KOPT-K1 (cell line): ENCODE results near the gene PDE7B.

Source experiments
- H3K27ac ChIP-seq: fragments of 200-600 bp; sonication (generic); 2 replicates; pipeline ENCODE4 v1.5.1; 2016; ENCODE audit warnings: antibody characterized with exemption, mild to moderate bottlenecking, low read depth, low read length; ENCODE audit not compliant: poor library complexity, severe bottlenecking
- H3K36me3 ChIP-seq: fragments of 200-600 bp; sonication (generic); 2 replicates; pipeline ENCODE4 v1.5.1; 2017; ENCODE audit warnings: antibody characterized with exemption, mild to moderate bottlenecking, low read length, moderate library complexity; ENCODE audit not compliant: insufficient read depth
- H3K9me3 ChIP-seq: fragments of 200-600 bp; sonication (generic); 2 replicates; pipeline ENCODE4 v1.5.1; 2017; ENCODE audit warnings: antibody characterized with exemption, low read length, mild to moderate bottlenecking; ENCODE audit not compliant: insufficient read depth, poor library complexity, severe bottlenecking

Gene PDE7B

DNA sequence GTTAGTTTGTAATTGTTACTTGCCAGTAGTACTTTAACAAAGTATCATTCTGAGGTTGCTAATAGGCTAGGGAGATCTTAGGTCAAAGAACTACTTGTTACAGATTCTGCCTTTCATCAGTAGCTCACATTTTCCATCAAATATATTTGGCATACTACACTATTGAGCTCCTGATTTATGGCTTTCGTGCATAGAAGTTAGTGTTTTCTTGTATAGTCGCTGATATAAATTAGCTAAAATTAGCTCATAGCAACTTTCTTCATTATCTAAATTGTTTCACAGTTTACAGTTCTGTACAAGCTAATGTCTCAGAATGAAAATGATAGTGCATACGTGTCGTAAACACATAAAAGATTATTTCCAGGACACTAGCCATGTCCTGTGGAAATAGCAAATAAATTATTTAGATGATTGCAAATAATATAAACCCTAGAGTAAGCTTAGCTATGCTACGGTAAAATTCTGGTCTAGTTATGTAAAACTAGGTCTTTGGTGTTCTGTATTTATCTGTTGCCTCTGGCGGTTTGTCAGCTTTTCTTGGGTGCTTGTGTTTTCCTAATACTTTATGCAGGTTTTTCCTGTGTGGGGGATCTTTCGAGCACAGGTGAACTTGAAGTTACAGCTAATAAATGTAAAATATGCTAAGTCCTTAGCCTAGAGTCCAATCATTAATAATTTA lies 15.1 kb downstream of the PDE7B start:
- H3K9me3 ChIP-seq: no peaks in the 10 kb centered on the region
- H3K36me3 ChIP-seq: no peaks in the 10 kb centered on the region
- no peak overlapping the region for H3K27ac ChIP-seq

DNA sequence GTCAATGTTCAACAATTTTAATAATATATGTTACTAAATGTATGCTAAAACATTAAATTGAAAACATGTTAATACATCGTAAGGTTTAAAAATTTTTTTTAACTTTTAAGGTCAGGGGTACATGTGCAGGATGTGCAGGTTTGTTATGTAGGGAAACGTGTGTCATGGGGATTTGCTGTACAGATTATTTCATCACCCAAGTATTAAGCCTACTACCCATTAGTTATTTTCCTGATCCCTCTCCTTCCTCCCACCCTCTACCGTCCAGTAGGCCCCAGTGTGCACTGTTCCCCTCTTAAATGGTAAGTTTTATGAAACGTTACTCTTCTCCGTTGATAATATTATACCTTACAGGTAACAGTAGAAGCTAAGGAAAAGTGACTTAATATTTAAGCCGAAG lies 15.8 kb downstream of the PDE7B start:
- Histone ChIP-seq H3K27ac (no peak overlapping the region), H3K36me3 (no peaks in the 10 kb centered on the region), H3K9me3 (no peaks in the 10 kb centered on the region)

DNA sequence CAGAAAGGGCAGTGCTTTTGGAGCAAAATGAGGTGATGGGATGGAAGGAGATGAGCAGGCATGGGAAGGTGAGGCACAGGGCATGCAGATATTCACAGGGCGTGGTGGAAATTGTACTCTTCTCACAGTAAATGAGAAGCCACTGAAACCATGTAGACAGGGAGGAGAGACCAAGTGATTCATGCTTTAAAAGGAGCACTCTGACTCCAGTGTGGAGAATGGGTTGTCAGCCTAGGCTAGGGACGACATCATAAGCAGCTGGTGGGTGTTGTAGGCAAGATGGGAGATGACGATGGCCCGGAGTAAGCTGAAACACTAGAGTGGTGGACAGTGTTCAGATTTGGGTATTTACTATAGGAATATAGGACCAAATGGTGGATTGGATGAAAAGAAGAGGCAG lies 18.4 kb downstream of the PDE7B start:
- H3K36me3 ChIP-seq: no peaks in the 10 kb centered on the region
- H3K27ac ChIP-seq: no peak overlapping the region
- no peaks in the 10 kb centered on the region for H3K9me3 ChIP-seq

DNA sequence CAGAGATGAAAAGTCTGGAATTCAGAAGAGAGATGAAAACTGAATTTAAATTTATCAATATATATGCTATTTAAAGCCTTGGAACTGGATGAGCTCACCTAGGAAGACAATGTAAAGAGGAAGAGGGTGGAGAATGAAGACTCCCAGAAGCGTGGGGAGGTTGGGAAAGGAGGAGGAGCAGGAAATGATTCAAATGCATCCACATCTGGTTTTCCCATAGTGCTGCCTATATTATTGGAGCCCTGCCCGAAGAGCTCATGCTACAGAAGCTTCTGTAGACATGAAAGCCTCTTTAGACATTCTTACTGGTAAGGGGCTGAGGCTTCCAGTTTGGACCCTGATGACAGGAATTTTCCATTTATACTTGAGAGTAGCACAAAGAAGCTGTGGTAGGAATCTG lies 19.2 kb downstream of the PDE7B start:
- H3K36me3 ChIP-seq: no peaks in the 10 kb centered on the region
- H3K9me3 ChIP-seq: no peaks in the 10 kb centered on the region
- H3K27ac ChIP-seq: no peak overlapping the region

DNA sequence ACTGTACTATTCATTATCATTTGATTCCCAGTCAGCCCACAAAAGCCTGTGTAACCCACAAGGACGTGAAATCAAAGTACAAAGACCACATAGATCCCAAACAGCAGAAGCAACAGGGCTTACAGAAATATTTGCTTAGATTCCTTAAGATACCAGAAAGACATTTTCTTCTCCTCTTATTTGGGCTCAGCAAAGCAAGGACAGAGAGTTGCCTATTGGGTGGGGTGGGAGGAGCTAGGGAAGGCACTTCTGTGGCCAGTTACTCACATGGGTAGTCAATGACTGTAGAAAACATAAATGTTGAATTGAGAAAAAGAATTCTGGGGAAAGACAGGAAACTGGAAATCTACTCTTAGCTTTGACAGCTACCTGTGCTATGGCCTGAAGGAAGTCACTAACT lies 19.8 kb downstream of the PDE7B start:
- no peaks in the 10 kb centered on the region for H3K36me3 ChIP-seq
- no peak overlapping the region for H3K27ac ChIP-seq
- H3K9me3 ChIP-seq: no peaks in the 10 kb centered on the region

DNA sequence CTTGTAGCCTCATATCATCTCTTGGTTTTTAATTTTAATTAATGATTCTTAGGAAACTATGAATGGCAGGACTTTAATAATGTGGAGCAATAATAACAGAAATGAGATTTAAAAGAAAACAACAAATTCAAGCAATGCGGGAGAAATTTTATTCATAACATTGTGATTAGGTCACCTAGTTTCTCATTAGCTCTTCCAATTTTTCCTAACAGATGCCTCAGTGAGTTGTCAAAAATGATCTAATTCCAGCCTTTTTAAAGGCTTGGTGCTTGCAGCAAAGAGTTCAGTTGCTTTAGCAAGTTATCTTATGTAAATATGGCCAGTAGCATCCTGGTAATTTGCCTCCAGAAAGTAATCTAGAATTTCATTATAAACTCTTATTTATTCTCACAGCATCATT lies 20.4 kb downstream of the PDE7B start:
- Histone ChIP-seq H3K36me3 (no peaks in the 10 kb centered on the region), H3K9me3 (no peaks in the 10 kb centered on the region), H3K27ac (no peak overlapping the region)

DNA sequence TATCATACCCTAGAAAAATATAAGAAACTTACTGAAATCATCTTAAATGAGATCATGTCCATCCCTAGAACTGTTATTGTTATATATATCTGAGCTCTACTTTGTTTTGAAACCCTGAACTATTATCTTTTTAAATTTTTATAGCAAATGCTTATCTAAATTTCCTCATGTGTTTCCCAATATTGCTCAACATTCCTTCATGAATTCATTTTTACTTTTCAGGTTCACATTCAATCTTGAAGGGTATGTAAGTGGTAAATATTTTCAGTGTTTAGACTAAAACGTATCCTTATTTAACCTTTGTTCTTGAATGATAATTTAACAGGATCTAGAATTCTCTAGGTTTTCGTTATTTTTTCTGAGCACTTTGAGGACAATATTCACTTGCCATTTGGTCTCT lies 23.9 kb downstream of the PDE7B start:
- H3K36me3 ChIP-seq: no peaks in the 10 kb centered on the region
- no peak overlapping the region for H3K27ac ChIP-seq
- H3K9me3 ChIP-seq: no peaks in the 10 kb centered on the region

DNA sequence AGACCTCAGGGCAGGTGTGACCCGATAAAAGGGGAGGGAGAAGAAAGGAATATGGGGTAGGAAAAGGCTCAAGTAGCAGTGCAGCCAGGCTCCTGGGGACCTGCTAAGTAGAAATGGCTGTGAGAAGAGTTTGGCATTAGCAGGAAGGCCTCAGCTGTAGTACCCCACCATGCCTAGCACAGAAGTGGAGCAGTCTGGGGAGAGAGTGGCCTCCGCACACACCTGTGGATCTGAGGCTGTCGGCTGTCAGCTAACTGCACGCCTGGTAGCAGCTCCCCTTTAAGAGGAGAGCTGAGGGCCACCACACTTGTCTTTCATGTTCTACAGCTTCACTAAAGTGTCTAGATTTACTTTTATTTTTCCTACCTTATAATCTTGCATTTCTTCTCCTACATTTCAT lies 24.6 kb downstream of the PDE7B start:
- no peaks in the 10 kb centered on the region for H3K9me3 ChIP-seq
- H3K27ac ChIP-seq: no peak overlapping the region

DNA sequence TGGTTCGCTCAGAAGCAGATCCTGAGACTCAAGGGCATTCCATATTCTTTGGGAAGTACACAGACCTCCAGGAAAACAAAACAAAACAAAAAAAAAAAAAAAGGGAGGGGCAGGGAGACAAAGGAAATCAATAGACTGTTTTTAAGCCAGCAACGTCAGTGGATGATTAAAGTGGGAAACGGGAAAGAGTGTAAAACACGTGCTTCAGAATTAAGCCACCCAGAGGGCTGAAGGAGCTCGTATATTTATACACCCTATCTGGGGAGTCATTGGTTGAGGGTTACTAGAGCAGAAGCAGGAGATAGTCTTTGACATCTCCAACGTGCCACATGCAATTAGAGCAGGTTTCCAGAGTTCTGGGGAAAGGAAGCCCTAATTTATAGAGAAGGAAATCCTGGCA lies 26.2 kb downstream of the PDE7B start:
- H3K27ac ChIP-seq: no peak overlapping the region
- H3K9me3 ChIP-seq: no peaks in the 10 kb centered on the region

More for the DNA sequence above, 24.6 kb downstream of the PDE7B start:
- no peaks in the 10 kb centered on the region for H3K36me3 ChIP-seq

DNA sequence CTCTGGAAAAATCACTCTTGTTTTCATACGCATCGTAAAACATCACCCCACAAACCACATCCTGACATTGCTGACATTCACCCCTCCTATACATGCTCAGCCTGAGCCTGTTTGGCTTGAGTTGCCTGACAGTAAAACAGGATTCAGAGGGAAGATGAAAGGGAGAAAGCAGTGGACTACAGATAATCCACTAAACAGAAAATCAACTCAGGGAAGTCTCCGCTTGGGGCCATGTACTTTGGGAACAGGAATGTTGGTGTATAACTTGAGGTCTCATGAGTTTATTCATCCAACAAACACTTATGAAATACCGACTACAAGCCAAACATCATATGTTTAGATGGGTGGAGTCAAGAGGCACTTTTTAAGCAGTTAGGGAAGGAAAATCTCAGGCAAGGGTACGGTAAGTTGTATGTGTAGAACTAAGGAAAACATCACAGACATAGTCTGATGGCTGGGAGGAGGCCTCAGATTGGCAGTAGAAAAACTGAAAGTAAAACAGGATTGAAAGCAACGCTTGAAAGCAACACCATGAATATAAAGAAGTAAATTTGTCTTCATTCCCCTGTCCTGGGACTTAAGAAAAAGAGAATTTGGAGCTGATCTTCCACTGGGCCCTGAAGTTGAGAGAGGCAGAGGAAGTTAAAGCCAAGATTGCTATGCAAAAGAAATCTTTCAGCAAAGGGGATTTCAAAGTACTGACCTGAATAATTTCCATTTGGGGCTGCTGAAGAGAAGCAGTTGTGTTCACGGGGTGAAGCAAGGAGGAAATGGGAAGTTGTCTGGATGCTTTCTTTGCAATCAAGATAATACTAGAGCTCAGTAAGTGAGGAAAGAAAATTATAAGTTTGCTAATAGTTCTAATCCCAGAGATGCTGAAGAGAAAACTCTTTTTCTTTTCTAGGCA lies 28.8 kb downstream of the PDE7B start:
- Histone ChIP-seq H3K9me3 (no peaks in the 10 kb centered on the region), H3K36me3 (no peaks in the 10 kb centered on the region), H3K27ac (peak overlapping the region; percentile 59)

More for the DNA sequence above, 26.2 kb downstream of the PDE7B start:
- H3K36me3 ChIP-seq: no peaks in the 10 kb centered on the region

DNA sequence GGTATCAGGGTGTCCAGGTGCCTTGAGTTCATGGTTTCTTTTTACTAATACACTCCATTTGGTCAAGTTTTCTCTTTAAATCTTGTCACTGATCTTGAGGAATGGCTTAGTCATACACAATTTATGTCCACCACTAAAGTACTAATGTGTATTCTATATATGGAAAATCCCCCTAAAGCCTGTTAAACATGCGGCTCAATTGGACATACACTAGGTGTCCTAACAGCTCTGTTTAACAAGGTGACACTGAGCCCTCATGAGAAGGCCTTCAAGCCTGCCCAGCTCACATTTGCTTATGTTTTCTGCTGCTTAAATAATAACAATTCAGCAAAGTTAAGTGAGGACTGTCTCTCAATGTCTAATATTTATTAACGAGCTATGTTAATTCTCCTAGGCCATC lies 31.5 kb downstream of the PDE7B start:
- no peaks in the 10 kb centered on the region for H3K9me3 ChIP-seq
- H3K36me3 ChIP-seq: no peaks in the 10 kb centered on the region
- H3K27ac ChIP-seq: no peak overlapping the region

DNA sequence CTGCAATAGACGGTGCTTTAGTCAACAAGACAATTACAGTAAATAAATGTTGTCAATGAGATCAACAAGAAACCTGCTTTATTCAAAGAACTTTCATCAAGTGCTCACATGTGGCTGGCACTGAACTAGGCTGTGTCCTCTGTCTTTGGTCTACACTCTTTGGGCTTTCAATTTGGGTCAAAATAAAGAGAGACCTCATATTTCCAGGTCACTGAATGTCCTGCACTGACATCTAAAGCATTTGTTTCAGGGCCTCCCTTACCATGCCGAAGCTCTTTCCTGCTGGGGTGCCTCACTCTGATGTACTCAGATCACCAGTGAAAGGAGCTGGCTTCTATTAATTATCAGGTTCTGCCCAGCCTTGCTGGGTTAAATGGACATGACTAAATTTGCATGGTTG lies 32.0 kb downstream of the PDE7B start:
- no peaks in the 10 kb centered on the region for H3K9me3 ChIP-seq
- no peaks in the 10 kb centered on the region for H3K36me3 ChIP-seq
- H3K27ac ChIP-seq: no peak overlapping the region

DNA sequence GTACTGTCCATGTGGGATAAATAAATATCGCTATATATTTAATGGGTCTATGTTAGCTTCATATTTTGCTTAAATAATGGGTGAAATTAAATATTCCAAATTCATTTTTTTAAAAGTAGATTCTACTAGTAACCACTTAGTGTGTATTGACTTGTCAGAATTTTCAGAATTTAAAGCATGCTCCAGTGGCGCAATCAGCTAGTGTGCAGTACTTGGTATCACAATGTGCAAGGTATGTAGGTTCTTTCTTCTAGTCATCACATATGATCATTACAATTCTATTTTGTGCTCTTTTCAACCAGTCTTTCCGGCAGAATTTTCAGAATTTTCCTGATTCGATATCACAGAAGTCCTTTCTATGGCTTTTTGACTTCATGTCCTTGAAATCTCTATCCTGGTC lies 32.6 kb downstream of the PDE7B start:
- H3K27ac ChIP-seq: no peak overlapping the region
- H3K36me3 ChIP-seq: no peaks in the 10 kb centered on the region
- no peaks in the 10 kb centered on the region for H3K9me3 ChIP-seq

DNA sequence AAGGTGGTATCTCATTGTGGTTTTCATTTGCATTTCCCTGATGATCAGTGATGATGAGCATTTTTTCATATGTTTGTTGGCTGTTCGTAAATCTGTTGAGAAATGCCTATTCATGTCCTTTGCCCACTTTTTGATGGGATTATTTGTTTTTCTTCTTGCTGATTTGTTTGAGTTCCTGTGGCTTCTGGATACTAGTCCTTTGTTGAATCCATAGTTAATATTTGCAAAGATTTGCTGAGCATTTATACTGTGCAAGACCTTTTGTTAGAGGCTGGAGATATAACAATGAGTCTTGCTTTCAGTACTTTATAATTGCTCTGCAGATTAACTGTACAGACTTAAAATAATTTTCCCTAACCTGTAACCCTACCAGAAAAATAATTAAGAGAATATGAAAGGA lies 35.6 kb downstream of the PDE7B start:
- Histone ChIP-seq H3K27ac (no peak overlapping the region), H3K9me3 (no peaks in the 10 kb centered on the region), H3K36me3 (no peaks in the 10 kb centered on the region)

DNA sequence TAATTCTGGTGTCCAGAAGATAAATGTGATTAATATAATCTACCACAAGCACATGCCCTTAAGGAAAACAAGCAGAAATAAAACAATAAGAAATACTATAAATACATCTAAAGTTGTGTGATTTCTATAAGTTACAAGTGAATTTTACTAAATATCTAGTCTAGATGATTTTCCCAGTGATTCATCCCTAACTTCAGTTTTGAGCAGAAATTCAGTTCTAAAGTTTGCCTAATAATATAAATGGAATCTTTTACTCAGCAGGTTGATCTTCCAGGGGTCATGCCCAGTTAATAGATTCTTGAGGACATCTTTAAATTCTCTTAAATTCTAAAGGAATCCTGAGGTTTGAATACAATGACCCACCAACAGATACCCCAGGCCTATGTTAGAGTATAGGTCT lies 37.3 kb downstream of the PDE7B start:
- Histone ChIP-seq H3K27ac (no peak overlapping the region), H3K36me3 (no peaks in the 10 kb centered on the region), H3K9me3 (no peaks in the 10 kb centered on the region)

DNA sequence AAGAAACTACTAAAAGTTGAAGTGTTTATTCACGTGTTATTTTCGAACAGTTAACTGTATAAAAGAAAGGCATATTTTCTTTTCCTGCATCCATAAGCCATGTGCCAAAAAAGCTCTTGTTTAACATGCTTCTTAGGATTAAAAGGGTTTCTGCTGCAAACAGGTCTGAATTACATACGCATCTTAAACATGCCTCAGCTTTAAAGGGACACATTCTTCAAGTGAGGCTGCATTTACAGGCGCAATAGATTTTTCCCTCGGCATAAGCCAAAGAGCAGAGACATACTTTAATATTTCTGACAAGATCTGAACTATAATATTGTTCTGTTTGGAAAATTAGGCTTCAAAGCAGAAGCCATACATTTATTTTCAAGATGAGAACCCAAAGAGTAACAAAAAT lies 39.4 kb downstream of the PDE7B start:
- Histone ChIP-seq H3K27ac (no peak overlapping the region), H3K36me3 (no peaks in the 10 kb centered on the region), H3K9me3 (no peaks in the 10 kb centered on the region)
